GM13977 (cell line): ENCODE measurements around the gene HTT-AS.
A peak's percentile ranks its signal among the peaks of the same experiment; 100 is the strongest.

ENCODE experiments used
- DNase-seq: peaks from one replicate; pipeline ENCODE4 v3.0.0; 2012; ENCODE audit warnings: low spot score
- CTCF ChIP-seq: IDR thresholded peaks from 2 replicates; pipeline ENCODE4 v1.5.1; 2012; ENCODE audit warnings: mild to moderate bottlenecking, control low read depth; ENCODE audit not compliant: insufficient read depth; ENCODE audit errors: extremely low read depth, missing control alignments
- in situ Hi-C: fragments of 300-500 bp; cut with MboI; formaldehyde crosslinking; loops from one replicate; pipeline ENCODE4 v1.12.0; 2022; ENCODE audit warnings: low sequenced_read_pairs, low pct_unique_long_range_greater_than_20kb, mixed read lengths, inconsistent platforms; ENCODE audit not compliant: unreplicated experiment

The HTT-AS gene

DNA sequence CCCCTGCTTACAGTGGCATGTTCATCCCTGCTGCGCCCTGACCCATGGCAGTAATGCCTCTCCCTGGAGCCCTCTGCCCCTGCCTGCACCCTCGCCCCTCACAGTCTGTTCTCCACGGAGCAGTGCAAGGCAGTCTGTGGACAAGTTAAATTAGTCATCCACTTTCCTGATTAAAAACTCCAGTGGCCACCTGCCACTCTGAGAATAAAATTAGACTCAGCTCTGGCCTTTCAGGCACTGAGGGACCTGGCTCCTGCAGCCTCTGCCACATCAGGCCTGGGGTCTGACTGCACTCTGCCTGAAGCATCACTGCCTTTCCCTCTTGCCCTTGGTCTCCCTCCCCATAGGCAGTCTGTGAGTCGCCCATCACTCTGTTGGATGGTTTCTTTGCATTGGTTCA, 57.4 kb downstream of the HTT-AS start:
- in situ Hi-C loops = no loop called here
- no peak for DNase-seq
- no peak for TF ChIP-seq CTCF

- in situ Hi-C loops = no loop called here
- no peak for TF ChIP-seq CTCF
- DNase-seq = peak; percentile 71
Observed at GRCh38 chr4:3013839-3014350, 60.4 kb downstream of the HTT-AS start.
